ENCODE results near the gene KCTD21. TPM values are rescaled to one million over a fixed set of nuclear protein-coding genes. Genes with fewer than 3 reads are reported as not detected.

Gene KCTD21
- total RNA-seq, 1 donor from 2014 or later = 5.2 TPM

DNA sequence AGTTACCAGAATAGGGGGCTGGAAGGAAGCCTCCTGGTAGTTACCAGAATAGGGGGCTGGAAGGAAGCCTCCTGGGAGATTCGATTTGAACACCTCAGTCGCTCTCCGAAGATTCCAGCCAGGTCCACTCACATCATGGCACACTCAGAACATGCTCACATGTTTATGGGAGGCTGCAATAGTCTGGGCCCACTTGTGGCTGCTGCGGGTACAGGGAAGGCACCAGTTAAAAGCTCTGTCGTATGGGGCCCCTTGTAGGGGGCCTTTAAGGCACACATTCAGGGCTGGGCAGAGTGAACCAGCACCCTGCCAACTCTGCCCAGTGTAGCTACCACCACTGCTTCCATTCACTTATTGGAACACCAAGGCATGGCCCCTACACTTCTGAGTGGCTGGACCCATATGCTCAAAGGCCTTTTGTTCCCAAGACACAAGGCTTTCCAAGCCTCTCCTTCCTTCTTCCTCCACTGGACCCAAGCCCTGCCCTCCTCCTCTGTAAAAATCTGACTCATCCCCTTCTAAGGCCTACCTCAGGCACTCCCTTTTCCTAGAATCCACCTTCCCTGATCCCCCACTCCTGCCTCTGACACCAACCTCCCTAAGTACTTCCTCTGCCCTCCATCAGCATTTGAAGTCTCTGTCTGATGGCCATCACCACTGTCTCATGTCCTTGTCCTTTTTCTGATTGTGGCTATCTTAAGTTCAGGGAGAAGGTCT, 28.3 kb upstream of the KCTD21 start:
- TF ChIP-seq, protein P1, sequence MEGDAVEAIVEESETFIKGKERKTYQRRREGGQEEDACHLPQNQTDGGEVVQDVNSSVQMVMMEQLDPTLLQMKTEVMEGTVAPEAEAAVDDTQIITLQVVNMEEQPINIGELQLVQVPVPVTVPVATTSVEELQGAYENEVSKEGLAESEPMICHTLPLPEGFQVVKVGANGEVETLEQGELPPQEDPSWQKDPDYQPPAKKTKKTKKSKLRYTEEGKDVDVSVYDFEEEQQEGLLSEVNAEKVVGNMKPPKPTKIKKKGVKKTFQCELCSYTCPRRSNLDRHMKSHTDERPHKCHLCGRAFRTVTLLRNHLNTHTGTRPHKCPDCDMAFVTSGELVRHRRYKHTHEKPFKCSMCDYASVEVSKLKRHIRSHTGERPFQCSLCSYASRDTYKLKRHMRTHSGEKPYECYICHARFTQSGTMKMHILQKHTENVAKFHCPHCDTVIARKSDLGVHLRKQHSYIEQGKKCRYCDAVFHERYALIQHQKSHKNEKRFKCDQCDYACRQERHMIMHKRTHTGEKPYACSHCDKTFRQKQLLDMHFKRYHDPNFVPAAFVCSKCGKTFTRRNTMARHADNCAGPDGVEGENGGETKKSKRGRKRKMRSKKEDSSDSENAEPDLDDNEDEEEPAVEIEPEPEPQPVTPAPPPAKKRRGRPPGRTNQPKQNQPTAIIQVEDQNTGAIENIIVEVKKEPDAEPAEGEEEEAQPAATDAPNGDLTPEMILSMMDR (IDR thresholded peaks at IDR 0.05; ENCODE audit: unreplicated experiment) = no peak
- H3K9me3 Mint-ChIP-seq = peaks cover 3% of the 10 kb centered on the region
- H3K36me3 Mint-ChIP-seq = peaks cover 33% of the 10 kb centered on the region
- H3K27me3 Mint-ChIP-seq (ENCODE audit: low read depth) = no peaks in the 10 kb centered on the region
- no peak overlapping the region for H3K4me3 Mint-ChIP-seq
- no peak overlapping the region for H3K27ac Mint-ChIP-seq
- DNase-seq (ENCODE audit: low spot score in 2 of 2, unreplicated experiment in 2 of 2) = no peak
- no peaks in the 10 kb centered on the region for H3K4me1 Mint-ChIP-seq

DNA sequence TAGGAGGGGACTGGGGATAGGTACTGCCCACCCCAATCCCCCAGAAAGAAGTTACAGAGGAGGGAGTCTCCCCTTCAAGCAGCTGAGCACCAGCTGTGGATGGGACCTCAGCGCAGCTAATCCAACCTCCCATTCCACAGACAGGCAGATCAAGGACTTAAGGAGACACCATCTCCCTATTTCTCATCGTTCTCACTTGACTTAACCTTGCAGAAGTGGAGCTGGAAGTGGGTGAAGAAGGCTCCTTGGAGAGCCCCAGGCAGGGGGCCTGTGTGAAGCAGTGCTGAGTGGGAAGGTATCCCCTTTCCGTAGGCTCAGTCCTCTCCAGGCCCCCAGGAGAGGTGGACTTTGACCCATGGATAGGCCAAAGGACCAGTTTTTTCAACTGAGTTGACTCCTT, 27.6 kb upstream of the KCTD21 start:
- Mint-ChIP-seq H3K27me3 (ENCODE audit: low read depth) (no peaks in the 10 kb centered on the region), H3K9me3 (peaks cover 10% of the 10 kb centered on the region), H3K36me3 (peaks cover 33% of the 10 kb centered on the region), H3K4me3 (no peak overlapping the region), H3K27ac (no peak overlapping the region), H3K4me1 (no peaks in the 10 kb centered on the region)
- TF ChIP-seq, protein P1 (IDR thresholded peaks at IDR 0.05; ENCODE audit: unreplicated experiment) = no peak
- no peak for DNase-seq (ENCODE audit: low spot score in 2 of 2, unreplicated experiment in 2 of 2)

DNA sequence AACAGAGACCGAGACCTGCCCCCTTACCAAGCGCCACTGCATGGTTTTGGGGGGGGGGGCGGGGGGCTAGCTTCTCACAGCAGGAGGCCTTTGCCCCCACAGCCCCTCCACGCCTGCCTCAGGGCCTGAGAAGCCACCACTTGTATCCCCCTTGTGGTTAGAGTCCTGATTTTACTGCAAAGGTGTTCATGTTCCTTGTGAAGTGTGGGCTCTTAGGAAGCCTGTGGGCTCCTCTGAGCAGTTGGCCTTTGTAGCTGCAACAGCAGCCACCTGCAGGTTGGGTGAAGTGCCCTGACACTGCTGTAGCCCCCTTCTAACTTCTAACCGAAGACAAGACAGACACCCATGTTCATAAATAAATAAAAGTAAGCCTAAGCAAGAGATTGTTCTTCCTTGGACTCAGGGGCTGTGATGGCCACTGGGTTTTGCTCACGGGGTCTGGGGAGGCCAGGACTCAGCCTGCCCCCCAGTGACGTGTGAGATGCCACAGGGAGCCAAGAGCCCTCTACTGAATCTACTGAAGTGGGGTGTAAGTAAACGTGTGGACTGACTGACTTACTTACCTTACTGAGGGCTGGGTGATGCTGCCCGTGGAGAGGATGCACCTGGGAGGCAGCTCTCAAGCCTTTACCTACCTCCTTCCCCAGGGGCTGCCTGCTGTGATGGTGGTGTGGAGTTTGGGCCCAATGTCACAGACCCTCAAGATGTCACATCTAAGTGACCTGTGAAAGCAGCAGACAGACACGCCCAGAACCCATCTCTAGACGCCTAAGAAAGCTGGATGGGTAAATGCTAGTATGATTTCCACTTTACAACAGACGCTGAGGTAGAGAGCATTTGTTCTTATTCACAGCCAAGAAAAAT, 26.1 kb upstream of the KCTD21 start:
- Mint-ChIP-seq H3K4me1 (no peaks in the 10 kb centered on the region), H3K4me3 (no peak overlapping the region), H3K27ac (no peak overlapping the region), H3K9me3 (peaks cover 13% of the 10 kb centered on the region), H3K36me3 (peaks cover 38% of the 10 kb centered on the region), H3K27me3 (ENCODE audit: low read depth) (no peaks in the 10 kb centered on the region)
- TF ChIP-seq, protein P1 (IDR thresholded peaks at IDR 0.05; ENCODE audit: unreplicated experiment) = no peak
- no peak for DNase-seq (ENCODE audit: low spot score in 2 of 2, unreplicated experiment in 2 of 2)

DNA sequence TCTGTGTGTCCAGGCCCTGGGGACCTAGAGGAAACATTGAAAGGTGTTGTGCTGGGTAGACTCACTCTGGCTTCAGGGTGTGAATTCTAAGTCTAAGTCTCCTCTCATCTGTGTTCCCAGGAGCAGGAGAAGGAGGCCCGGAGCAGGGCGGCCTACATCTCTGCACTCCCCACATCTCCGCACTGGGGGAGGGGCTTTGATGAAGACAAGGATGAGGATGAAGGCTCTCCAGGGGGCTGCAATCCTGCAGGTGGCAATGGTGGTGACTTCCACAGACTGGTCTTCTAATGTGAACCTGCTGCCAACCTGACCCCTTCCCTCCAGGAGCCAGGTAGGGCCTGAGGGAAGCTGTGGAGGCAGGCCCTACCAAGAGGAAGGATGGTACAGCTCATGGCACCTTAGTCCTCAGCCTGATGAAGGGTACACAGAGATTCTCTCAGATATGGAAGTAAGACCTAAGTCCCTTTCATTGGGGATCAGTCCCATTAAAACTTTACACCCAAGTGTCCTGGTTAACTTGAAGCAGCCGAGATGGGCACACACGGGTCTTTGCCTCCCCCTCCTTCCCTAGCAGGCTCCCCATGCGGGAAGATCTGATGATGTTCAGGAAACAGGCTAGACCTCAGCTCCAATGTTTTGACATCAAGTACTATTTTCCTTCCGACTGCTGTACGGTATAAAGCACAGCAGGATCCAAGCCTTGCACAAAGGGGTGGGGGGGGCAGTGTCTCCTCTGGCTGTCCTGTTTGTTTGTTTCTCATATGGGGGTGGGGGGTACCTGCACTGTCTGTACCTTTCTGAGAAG, 25.3 kb upstream of the KCTD21 start:
- no peak for DNase-seq (ENCODE audit: low spot score in 2 of 2, unreplicated experiment in 2 of 2)
- Mint-ChIP-seq H3K9me3 (peaks cover 13% of the 10 kb centered on the region), H3K27me3 (ENCODE audit: low read depth) (no peaks in the 10 kb centered on the region), H3K36me3 (peaks cover 41% of the 10 kb centered on the region), H3K4me3 (no peak overlapping the region), H3K4me1 (no peaks in the 10 kb centered on the region), H3K27ac (no peak overlapping the region)
- TF ChIP-seq, protein P1 (IDR thresholded peaks at IDR 0.05; ENCODE audit: unreplicated experiment) = no peak

DNA sequence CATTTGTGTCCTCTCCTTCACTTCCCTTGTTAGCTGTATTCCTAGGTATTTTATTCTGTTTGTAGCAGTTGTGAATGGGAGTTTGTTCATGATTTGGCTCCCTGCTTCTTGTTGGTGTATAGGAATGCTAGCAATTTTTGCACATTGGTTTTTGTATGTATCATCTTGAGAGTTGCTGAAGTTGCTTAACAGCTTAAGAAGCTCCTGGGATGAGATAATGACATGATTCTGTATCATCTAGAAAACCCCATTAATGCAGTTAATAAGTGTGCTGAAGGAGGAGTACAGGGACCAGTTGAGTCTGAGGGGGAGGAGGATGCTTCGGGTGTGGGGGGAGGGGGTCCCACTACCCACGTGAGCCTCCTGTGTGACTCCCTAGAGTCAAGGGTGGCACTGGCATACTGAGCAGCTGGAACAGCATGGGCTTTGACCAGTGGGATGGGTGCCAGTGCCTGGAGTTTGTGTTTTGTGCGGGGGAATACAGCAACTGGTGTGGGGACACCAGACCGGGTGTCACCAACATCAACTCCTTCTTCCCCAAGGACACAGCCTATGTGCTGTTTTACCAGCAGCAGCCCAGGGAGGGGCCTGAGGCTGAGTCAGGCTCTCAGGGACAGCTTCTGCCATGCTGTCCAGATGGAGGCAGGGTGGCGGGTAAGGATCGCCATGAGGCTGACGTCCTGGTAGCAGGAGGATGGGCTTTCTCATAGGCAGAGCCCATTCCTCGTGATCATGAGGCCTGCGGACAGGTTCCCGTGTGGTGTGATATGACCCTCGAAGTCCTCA, 24.4 kb upstream of the KCTD21 start:
- no peak for DNase-seq (ENCODE audit: low spot score in 2 of 2, unreplicated experiment in 2 of 2)
- Mint-ChIP-seq H3K27me3 (ENCODE audit: low read depth) (no peaks in the 10 kb centered on the region), H3K9me3 (peaks cover 13% of the 10 kb centered on the region), H3K27ac (no peak overlapping the region), H3K36me3 (peaks cover 35% of the 10 kb centered on the region), H3K4me3 (no peak overlapping the region), H3K4me1 (no peaks in the 10 kb centered on the region)
- TF ChIP-seq, protein P1 (IDR thresholded peaks at IDR 0.05; ENCODE audit: unreplicated experiment) = no peak

Data from mesothelial cell of epicardium (in vitro differentiated cells).